HL-60/S4 treated with retinoic acid at 250 ng/mL for 4 days and 3 days (cell line): Measurements from ENCODE around the gene BOK.
"Not testable (repeated sequence)": the region's sequence is repeated elsewhere in the genome, so short reads cannot be mapped to it uniquely, and the experiment has no call there.

Experiments used
- in situ Hi-C: fragments of 300-500 bp; cut with MboI; formaldehyde crosslinking; loops from 2 replicates; pipeline ENCODE4 v1.7.0; 2022; ENCODE audit warnings: low sequenced_read_pairs

Gene BOK

DNA sequence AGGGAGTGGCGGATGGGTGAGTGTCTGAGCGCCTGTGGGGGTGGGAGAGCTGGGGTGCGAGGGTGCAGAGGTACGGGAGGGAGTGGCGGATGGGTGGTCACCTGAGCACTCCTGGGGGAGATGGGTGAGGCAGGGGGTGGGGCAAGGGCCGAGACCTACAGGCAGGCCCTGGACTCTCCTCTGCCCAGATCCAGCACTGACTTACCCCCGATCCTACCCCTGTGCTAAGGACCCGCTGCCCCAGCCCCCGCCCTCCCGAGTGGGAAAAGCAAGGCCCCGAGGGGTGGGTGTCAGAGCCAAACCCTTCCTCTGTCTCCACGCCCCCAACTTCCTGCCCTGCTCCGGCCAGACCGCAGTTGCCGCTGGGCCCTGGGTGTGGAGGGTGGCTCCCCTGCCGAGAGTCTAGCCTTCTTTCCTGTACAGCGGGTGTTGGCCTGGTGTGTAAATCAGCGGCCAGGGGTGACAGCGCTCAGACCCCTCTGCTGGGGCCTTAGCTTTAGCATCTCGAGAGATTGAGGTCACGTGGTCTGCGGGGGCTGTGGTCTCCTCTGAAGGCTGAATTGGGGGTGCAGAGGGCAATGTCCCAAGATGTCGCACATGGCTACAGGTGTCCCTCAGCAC lies 12.5 kb downstream of the BOK start:
- in situ Hi-C loops = no loop called here

DNA sequence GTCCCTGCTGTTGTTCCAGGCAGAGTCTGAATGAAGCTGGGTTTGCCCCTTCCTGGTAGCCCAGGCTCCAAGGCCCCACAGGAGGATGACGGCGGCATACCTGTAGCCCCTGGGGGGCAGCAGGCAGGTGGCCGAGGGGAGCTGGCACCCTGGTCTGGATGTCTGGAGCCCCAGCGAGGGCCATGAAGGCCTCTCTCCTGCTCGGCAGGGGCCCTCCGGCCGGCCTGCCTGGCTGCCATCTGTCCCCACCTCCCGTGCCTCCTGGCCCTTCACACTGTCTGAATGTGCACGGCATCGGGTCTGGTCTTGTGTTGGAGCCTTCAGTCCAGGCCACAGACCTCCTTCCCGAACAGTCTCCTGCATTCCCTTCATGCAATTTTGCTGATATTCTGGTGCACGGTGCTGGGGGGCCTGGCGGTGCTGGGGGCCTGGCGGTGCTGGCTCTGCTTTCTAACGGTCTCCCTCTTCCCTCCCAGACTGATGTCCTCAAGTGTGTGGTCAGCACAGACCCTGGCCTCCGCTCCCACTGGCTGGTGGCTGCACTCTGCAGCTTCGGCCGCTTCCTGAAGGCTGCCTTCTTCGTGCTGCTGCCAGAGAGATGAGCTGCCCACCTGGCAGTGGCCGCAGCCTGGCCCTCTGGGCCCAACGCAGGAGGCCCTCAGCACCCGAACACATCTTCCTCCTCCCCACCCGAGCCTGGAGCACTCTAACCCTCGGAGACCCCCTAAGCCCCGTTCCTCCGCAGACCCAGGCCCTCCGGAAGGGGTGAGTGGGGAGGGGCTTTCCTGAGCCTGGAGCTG lies 13.5 kb downstream of the BOK start:
- in situ Hi-C loops = no loop called here

DNA sequence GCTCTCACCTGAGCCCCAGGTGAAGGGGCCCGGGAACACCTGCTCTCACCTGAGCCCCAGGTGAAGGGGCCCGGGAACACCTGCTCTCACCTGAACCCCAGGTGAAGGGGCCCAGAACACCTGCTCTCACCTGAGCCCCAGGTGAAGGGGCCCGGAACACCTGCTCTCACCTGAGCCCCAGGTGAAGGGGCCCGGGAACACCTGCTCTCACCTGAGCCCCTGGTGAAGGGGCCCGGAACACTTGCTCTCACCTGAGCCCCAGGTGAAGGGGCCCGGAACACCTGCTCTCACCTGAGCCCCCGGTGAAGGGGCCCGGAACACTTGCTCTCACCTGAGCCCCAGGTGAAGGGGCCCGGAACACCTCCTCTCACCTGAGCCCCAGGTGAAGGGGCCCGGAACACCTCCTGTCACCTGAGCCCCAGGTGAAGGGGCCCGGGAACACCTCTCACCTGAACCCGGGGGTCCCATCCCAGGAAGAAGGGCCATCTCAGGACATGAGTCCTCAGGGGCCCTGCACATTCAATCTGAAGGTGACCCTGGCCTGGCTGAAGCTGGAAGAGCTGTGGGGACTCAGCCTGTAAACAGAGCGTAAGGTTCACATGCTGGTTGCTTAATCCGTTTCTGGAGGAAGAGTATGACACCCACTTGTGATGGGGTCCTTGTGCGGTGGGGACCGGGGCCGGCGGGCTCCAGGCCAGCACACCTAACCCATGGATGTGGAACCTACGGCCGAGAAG lies 14.5 kb downstream of the BOK start:
- in situ Hi-C loops = not testable (repeated sequence)

DNA sequence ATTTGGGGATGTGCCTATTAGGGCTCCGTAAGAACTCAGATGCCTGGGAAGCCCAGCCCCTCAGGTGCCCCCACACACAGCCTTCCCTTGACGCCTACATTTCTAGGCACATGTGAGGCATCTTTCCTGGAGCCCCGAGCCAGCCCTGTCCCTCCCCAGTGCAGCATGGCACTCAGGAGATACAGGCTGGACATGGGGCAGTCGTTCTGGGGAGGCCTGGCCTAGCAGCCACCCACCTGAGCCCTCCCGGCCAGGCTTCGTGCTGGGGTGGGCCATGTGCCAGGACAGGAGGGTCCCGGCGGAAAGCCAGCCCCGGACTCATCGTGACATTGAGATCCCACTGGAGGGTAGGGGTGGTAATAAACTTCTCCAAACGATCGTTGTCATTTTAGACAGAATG lies 15.2 kb downstream of the BOK start:
- in situ Hi-C loops = no loop called here

DNA sequence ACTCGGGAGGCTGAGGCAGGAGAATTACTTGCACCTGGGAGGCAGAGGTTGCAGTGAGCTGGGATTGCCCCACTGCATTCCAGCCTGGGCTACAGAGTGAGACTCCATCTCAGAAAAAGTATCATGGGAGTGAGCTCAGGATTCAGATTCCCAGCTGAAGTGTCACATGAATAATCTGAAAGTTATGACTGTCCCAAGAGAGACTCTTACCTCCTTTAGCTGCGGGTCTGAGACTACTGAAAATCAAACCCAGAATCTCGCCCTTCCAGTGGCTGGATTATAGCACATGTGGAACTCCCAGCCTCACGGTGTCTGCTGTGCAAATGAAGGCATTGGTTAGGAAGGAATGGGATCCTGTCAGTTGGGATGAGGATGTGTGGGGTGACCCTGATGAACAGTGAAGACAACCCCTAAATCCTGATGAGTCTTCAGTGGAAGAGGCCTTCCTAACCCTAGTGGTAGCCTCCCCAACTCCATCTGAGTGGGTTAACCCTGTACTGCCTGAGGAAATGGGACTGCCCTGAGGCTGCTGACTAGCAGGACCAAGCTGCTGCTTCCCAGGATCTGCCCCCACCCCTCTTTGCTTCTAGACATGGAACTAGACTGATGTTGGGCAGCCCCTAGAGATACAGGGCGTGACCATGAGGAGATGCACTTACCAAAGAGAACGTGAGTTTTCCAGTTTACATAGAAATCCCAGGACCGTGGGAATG lies 16.5 kb downstream of the BOK start:
- in situ Hi-C loops = no loop called here

DNA sequence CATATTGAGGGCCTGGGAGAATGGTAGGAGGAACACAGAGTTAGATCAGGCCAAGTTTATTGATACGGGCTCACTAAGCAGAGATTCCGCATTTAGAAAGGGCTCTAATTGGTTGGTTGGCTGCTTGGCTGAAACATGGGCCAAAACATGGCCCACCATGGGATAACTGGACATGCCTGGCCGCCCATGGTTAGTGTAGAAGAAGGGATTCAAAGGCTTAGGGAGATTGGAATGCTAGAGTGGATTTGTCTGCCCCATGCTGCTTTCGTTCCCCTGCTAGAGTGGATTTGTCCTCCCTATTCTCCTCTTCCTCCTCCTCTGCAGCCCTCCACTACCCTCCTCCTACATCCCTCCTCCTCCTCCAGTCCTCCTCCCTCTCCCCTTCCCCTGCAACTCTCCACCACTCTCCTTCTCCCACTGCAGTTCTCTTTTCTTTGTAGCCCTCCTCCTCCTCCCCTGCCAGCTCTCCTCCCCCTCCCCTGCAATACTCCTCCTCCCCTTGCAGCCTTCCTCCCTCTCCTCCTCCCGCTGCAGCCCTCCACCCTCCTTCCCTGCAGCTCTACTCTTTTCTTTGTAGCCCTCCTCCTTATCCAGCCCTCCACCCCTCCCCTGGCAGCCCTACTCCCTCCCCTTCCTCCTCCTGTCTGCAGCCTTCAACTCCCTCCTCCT lies 17.2 kb downstream of the BOK start:
- in situ Hi-C loops = no loop called here

DNA sequence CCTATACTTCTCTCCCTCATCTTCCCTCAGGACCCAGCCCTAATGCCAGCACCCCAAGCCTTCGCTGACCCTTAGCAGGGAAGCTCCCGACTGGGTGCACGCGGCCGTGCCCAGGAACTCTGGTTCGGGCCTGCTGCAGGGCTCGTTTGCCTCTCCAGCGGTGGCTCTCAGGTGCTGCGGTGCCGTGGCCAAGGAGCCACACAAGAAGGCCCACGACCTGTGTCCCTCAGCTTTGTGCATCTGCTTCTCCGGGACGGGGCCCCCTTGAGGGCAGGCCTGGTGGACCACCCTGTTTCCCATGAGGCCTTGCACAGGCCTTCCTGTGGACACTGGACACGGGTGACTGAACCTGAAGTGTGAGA lies 17.7 kb downstream of the BOK start:
- in situ Hi-C loops = no loop called here

DNA sequence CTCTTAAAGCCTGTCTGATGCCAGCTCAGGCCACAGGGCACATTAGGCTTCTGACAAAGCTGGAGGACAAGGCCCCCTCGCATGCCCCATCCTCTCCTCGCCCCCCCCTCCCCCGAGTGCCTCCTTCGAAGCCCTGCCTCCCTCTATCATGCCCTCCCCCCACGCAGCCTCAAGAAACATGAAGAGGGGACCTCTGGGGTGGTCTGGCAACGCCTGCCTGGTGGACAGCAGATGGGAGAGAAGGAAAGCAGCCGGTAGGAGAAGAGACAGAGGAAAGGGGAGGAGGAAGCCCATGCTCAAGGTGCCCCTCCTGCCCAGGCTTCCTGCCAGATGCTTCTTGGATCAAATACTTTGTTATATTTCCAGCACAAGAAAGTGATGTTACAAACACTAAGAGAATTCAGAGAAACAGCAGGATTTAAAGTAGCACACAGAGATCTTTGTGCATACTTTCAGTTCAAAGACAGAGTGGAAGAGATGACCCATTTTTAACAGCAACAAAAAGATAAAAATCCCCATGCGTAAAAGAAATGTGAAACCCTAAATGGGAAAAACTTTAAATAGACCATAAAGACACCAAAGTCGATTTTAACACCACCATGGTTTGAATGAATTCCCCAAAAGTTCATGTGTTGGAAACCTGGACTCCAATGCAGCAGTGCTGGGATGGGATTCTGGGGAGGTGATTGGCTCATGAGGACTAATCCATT lies 19.0 kb downstream of the BOK start:
- in situ Hi-C loops = no loop called here

DNA sequence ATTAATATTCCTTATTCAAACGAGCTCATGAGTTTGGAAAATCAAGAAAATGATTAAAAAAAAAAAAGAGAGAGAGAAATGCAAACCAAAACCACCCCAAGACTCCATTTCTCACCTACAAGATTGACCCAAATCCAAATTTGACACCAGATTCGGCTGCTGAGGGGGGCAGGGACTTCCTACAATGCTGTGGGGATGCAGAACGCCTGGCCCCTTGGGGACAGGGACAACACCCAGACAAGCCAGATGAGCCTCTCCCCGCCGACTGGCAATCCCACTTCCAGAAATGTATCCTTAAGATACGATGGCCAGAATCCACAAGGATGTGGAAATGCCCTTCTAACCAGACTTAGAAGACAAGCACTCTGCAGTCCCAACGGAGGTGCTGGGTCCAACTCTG lies 20.7 kb downstream of the BOK start:
- in situ Hi-C loops = no loop called here

DNA sequence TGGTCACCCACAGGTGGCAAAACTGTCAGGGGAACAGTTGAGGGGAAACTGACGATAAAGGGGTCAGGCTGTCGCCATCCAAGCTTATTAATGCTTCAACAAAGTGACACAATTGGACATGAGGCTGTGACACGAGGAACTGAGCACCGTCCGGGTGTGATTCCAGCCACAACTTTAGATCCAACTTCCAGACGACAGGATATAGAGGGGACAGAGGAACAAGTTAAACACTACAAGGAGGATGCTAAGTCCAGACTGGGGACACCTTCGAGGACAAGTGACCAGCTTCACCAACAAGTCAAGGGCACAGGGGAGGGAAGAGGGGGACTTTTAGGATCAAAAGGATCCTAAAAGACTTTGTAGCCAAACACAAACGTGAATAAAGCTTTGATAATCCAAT lies 23.8 kb downstream of the BOK start:
- in situ Hi-C loops = no loop called here

DNA sequence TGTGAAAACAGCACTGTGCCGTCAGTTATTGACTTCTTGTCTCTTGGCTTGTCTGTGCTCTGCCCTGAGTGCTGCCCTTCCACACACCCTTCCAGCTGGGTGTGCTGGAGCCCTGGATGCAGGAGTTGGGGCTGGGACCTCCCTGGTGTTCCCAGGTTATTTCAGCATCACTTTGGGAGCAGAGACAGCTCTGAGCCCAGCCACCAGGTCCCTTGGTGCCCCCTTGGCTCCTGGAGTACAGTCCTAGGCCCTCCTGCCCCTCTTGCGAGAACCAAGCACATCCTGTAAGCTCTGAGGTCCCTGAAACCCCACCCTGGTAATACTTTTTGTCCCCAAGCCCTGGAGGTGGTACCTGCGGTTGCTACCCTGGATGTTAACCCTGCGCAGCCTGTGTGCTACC lies 24.3 kb downstream of the BOK start:
- in situ Hi-C loops = no loop called here

DNA sequence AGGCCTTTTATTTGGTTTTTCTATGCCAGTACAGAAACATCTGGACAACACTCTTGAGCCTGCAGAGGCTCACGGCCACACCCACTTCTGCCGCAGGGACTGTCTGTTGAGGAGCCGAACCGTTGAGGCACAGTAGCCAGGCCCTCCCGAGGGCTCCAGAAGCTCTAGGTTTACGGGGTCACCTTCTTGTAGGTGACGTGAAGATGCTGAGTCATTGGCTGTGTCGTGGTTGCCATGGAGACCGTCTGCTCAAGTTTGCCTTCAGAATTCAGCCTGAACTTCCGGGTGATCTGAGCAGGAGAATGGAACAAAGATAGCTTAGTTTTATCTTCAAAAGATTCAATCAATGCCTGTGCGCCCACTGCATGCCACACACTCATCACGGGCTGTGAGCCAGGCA lies 25.9 kb downstream of the BOK start:
- in situ Hi-C loops = no loop called here

DNA sequence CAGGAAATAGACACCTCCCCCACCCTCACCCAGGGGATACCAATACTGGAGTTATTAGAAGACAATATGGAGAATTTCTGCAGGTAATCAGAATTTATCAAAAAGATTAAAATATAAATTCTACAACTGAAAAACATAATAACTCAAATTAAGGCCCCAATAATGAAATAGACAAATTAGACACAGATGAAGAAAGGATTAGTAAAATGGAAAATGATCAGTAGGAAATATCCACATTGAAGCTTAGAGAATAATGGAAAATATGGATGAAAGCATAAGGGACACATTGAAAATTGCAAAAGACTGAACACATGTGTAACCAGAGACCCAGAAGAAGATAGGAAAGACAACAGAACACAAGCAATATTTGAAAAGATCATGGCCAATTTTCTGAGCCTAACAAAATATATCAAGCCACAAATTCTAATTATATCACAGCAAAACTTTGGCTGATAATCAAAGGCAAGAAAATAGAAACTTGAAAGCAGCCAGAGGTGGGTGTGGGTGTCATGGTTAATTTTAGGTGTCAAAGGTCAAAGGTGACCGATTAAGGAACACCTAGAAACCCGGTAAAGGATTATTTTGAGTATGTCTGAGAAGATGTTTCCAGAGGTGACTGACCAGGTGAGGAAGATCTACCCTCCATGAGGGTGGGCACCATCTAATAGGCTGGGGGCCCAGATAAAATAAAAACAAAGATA lies 28.2 kb downstream of the BOK start:
- in situ Hi-C loops = no loop called here

DNA sequence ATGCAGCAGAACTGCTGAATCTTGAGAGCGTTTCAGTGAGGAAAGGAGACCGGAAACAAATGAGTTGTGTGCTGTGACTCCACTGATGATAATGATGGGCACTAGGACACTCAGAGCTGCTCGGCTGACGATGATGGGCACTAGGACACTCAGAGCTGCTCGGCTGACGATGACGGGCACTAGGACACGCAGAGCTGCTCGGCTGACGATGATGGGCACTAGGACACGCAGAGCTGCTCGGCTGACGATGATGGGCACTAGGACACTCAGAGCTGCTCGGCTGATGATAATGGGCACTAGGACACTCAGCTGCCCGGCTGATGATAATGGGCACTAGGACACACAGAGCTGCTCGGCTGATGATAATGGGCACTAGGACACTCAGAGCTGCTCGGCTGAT lies 31.3 kb downstream of the BOK start:
- in situ Hi-C loops = not testable (repeated sequence)

DNA sequence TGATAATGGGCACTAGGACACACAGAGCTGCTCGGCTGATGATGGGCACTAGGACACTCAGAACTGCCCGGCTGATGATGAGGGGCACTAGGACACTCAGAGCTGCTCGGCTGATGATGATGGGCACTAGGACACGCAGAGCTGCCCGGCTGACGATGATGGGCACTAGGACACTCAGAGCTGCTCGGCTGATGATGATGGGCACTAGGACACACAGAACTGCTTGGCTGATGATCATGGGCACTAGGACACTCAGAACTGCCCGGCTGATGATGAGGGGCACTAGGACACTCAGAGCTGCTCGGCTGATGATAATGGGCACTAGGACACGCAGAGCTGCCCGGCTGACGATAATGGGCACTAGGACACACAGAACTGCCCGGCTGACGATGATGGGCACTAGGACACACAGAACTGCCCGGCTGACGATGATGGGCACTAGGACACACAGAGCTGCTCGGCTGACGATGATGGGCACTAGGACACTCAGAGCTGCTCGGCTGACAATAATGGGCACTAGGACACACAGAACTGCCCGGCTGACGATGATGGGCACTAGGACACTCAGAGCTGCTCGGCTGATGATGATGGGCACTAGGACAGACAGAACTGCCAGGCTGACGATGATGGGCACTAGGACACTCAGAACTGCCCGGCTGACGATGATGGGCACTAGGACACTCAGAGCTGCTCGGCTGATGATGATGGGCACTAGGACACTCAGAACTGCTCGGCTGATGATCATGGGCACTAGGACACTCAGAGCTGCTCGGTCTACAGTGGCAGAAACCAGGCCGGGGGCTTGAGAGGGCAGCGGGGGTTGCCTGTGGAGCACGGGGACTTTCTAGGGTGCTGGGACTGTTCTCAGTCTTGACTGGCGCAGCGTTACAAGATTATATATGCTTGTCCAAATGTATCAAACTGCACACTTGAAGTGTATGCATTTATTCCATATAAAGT lies 32.2 kb downstream of the BOK start:
- in situ Hi-C loops = not testable (repeated sequence)

DNA sequence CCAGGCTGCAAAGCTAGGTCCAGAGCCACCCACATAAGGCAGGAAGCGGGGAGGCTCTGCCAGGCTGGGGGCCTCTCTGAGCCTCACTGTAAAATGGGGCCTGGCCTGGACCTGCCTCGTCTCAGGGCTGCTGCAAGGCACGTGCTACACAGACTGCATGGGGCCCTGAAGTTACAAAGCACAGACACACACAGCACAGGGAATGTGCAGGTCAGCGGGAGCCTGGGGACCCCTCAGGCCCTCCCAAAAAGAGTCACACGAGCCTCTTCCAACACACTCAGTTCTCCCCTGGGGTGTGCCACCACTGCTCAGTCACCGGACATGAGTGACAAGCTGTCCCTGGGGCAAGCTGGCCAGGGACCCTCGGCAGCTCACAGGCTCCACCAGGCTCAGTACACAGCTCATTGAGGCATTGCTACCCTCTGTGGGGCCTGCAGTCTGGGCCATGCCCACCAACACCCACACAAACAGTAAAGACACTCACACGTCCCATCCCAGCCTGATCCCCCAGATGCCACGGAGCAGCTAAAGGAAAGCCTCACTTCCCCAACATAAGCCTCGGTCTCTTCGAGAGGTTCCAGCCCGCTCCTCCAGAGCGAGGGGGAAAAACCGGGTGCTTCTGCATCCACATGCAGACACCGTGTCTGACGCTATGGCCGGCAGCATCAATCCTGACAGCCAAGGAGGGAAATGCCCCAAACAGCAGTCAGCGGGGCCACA lies 33.7 kb downstream of the BOK start:
- in situ Hi-C loops = no loop called here

DNA sequence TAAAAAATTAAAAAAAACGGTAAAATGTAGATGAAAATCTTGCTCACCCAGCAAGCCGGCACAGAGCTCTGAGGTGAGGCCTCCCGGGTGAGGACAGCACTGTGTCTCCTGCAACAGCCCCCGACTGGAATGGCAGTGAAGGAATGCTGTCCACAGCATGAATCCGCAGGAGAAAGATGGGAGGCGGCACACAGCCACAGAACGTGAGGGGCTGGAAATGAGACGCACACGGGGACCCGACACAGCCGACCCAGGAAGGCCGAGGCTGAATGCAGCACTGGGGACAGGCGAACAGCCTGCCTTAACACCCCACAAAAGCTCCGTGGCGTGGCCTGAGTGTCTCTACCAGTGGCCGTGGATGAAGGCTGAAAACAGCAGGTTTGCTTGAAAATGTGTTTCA lies 34.7 kb downstream of the BOK start:
- in situ Hi-C loops = no loop called here

DNA sequence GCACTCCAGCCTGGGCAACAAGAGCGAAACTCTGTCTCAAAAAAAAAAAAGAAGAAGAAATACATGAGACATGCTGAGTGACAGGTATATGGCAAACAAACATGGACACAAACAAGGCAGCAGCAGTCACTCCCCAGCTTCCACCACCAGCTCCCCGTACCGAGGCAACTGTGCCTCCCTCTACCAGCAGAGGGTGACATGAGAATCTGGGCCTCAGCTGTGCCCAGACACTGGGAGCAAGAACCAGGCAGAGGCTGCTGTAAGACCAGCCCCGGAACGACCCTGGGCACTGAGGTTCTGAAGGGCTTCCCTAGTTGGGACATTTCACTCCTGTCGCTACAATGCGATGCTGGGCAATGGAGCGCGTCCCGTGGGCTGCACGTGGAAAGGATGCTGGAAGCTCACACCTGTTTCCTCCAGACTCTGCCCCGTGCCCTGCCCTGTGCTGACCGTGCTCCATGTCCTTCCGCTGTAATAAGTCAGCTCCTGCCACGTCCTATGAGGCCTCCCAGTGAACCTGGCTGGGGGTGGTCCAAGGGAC lies 37.1 kb downstream of the BOK start:
- in situ Hi-C loops = no loop called here
